ENCODE measurements around the gene REPS1.

Gene REPS1

DNA sequence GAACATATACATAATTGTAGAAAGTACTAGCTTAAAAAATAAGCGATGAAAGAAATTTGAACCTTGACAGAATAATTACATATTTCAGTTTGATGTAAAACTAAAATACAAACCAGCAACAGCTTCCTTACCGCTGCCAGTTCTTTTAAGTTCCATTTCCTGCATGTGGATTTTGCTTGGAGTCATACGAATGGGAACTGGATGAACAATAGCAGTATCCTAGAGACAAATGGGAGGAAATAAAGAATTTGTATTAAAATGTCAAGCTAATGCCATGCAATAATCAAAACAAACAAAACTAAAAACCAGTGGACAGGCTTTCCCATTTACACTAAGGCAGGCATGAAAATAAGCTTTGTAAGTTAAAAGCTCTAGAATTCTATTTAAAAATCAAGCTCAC is 67.1 kb downstream of the REPS1 start:
- Histone ChIP-seq H3K27me3 (ENCODE audit: insufficient read depth, low read length, poor library complexity, severe bottlenecking) (no peaks in the 10 kb centered on the region), H3K9me3 (ENCODE audit: insufficient read depth, low read depth, low read length) (no peaks in the 10 kb centered on the region), H3K4me3 (ENCODE audit: low read length, poor library complexity, severe bottlenecking) (no peak overlapping the region), H4K20me1 (ENCODE audit: insufficient read depth, low read length, poor library complexity, severe bottlenecking) (no peaks in the 10 kb centered on the region), H3F3A (ENCODE audit: low read depth) (no peaks in the 10 kb centered on the region), H3K9me2 (replicated peaks; ENCODE audit: low read depth, low read length) (no peaks in the 10 kb centered on the region), H2AFZ (ENCODE audit: low read length) (no peak overlapping the region), H3K9ac (ENCODE audit: low read depth, low read length, poor library complexity, severe bottlenecking) (no peak overlapping the region), H3K4me2 (ENCODE audit: low read depth, low read length, poor library complexity, severe bottlenecking) (no peak overlapping the region), H3K36me3 (ENCODE audit: insufficient read depth, low read length) (peaks cover 52% of the 10 kb centered on the region), H3K79me2 (ENCODE audit: insufficient read depth, low read length) (no peaks in the 10 kb centered on the region), H3K4me1 (ENCODE audit: insufficient read depth, low read length, poor library complexity, severe bottlenecking) (no peaks in the 10 kb centered on the region)
- TF ChIP-seq CTCF (conservative IDR thresholded peaks at IDR 0.05; ENCODE audit: low read length) = no peak
- TF ChIP-seq EZH2phosphoT487 (IDR thresholded peaks at IDR 0.05; ENCODE audit: borderline replicate concordance) = no peak

- Histone ChIP-seq H2AFZ (ENCODE audit: low read length) (no peak overlapping the region), H3F3A (ENCODE audit: low read depth) (no peaks in the 10 kb centered on the region), H3K4me3 (ENCODE audit: low read length, poor library complexity, severe bottlenecking) (no peak overlapping the region), H3K4me2 (ENCODE audit: low read depth, low read length, poor library complexity, severe bottlenecking) (no peak overlapping the region), H3K4me1 (ENCODE audit: insufficient read depth, low read length, poor library complexity, severe bottlenecking) (no peaks in the 10 kb centered on the region), H4K20me1 (ENCODE audit: insufficient read depth, low read length, poor library complexity, severe bottlenecking) (no peaks in the 10 kb centered on the region), H3K36me3 (ENCODE audit: insufficient read depth, low read length) (peaks cover 79% of the 10 kb centered on the region; the same call in 1 of the 2 replicates), H3K9me2 (replicated peaks; ENCODE audit: low read depth, low read length) (no peaks in the 10 kb centered on the region), H3K9ac (ENCODE audit: low read depth, low read length, poor library complexity, severe bottlenecking) (no peak overlapping the region), H3K79me2 (ENCODE audit: insufficient read depth, low read length) (no peaks in the 10 kb centered on the region), H3K9me3 (ENCODE audit: insufficient read depth, low read depth, low read length) (no peaks in the 10 kb centered on the region), H3K27me3 (ENCODE audit: insufficient read depth, low read length, poor library complexity, severe bottlenecking) (no peaks in the 10 kb centered on the region)
- TF ChIP-seq EZH2phosphoT487 (IDR thresholded peaks at IDR 0.05; ENCODE audit: borderline replicate concordance) = no peak
- TF ChIP-seq CTCF (conservative IDR thresholded peaks at IDR 0.05; ENCODE audit: low read length) = no peak
Observed at GRCh38 chr6:138914701-138915100, 73.4 kb downstream of the REPS1 start.

DNA sequence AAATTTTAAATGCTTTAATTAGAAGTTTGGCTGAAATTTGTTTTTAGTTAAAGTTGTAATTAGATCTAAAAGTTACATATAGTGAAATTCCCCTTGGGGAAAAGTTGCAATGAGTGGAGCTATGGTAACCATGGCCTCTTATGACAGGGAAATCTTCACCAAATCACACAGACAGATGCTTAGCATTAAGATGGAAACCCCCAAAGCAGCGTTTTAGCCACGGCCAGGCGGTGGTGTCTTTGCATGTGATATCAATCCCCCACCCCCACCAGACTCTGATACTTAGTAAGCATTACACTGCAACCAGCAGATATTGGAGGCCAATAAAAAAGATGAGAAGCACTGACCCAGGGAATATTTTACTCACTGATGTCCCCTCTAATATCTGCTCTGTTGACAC is 75.7 kb downstream of the REPS1 start:
- Histone ChIP-seq H2AFZ (ENCODE audit: low read length) (no peak overlapping the region), H3F3A (ENCODE audit: low read depth) (no peaks in the 10 kb centered on the region), H3K9me2 (replicated peaks; ENCODE audit: low read depth, low read length) (no peaks in the 10 kb centered on the region), H3K36me3 (ENCODE audit: insufficient read depth, low read length) (peaks cover 78% of the 10 kb centered on the region), H3K9ac (ENCODE audit: low read depth, low read length, poor library complexity, severe bottlenecking) (no peak overlapping the region), H3K79me2 (ENCODE audit: insufficient read depth, low read length) (no peaks in the 10 kb centered on the region), H4K20me1 (ENCODE audit: insufficient read depth, low read length, poor library complexity, severe bottlenecking) (no peaks in the 10 kb centered on the region), H3K27me3 (ENCODE audit: insufficient read depth, low read length, poor library complexity, severe bottlenecking) (no peaks in the 10 kb centered on the region), H3K9me3 (ENCODE audit: insufficient read depth, low read depth, low read length) (no peaks in the 10 kb centered on the region), H3K4me2 (ENCODE audit: low read depth, low read length, poor library complexity, severe bottlenecking) (no peak overlapping the region), H3K4me3 (ENCODE audit: low read length, poor library complexity, severe bottlenecking) (no peak overlapping the region), H3K4me1 (ENCODE audit: insufficient read depth, low read length, poor library complexity, severe bottlenecking) (no peaks in the 10 kb centered on the region)
- TF ChIP-seq EZH2phosphoT487 (IDR thresholded peaks at IDR 0.05; ENCODE audit: borderline replicate concordance) (no peak), CTCF (conservative IDR thresholded peaks at IDR 0.05; ENCODE audit: low read length) (no peak)

Data from Loucy (cell line).